WTC11 (cell line): Measurements from ENCODE around the gene EVI5L. TPM values are rescaled to one million over a fixed set of nuclear protein-coding genes. Genes with fewer than 3 reads are reported as not detected.

Experiments
- ATAC-seq: fragments of 200-7000 bp; cut with Tn5 transposase; 2 replicates; pipeline ENCODE4 v1.10.0; 2021; ENCODE audit warnings: mild to moderate bottlenecking, moderate library complexity
- CTCF ChIA-PET: fragments of 300-600 bp; sonication (Branson Sonifier 250); formaldehyde crosslinking; loops from one replicate; lab custom pipeline; 2021; ENCODE audit warnings: antibody characterized with exemption; lab: Charles Lee
- POLR2A ChIA-PET: fragments of 350-600 bp; sonication (Branson Sonifier 250); formaldehyde crosslinking; loops from one replicate; lab custom pipeline; 2021; ENCODE audit warnings: antibody characterized with exemption; lab: Charles Lee
- DNase-seq: peaks from one replicate; pipeline ENCODE4 v3.0.0; 2021; ENCODE audit warnings: low spot score
- H3K27ac Mint-ChIP-seq: 2 replicates; pipeline ENCODE4 v1.8.0; 2021; ENCODE audit warnings: mixed read lengths
- H3K27me3 Mint-ChIP-seq: 2 replicates; pipeline ENCODE4 v1.8.0; 2021; ENCODE audit warnings: low read depth, mild to moderate bottlenecking, moderate library complexity, mixed read lengths
- H3K36me3 Mint-ChIP-seq: 2 replicates; pipeline ENCODE4 v1.8.0; 2021; ENCODE audit warnings: mixed read lengths
- H3K4me1 Mint-ChIP-seq: 2 replicates; pipeline ENCODE4 v1.8.0; 2022; ENCODE audit warnings: mixed read lengths
- H3K4me3 Mint-ChIP-seq: 2 replicates; pipeline ENCODE4 v1.8.0; 2021; ENCODE audit warnings: mild to moderate bottlenecking, moderate library complexity, mixed read lengths
- H3K9me3 Mint-ChIP-seq: 2 replicates; pipeline ENCODE4 v1.8.0; 2021; ENCODE audit warnings: mixed read lengths
- CREB1 ChIP-seq: sonication (generic); formaldehyde crosslinking; IDR thresholded peaks from 2 replicates; pipeline ENCODE4 v1.8.0; 2023; ENCODE audit warnings: mild to moderate bottlenecking, missing genetic modification reagents
- CREM ChIP-seq: sonication (generic); formaldehyde crosslinking; IDR thresholded peaks from 2 replicates; pipeline ENCODE4 v1.8.1; 2022; ENCODE audit warnings: mild to moderate bottlenecking, missing genetic modification reagents, moderate library complexity
- ELF4 ChIP-seq: sonication (generic); formaldehyde crosslinking; IDR thresholded peaks from 2 replicates; pipeline ENCODE4 v1.8.1; 2022; ENCODE audit warnings: low read depth, mild to moderate bottlenecking, moderate library complexity, missing genetic modification reagents
- ERG ChIP-seq: fragments of 250-450 bp; sonication (Bioruptor Pico); IDR thresholded peaks from 2 replicates; pipeline ENCODE4 v1.8.0; 2021; ENCODE audit warnings: mild to moderate bottlenecking
- HMGXB4 ChIP-seq: sonication (generic); formaldehyde crosslinking; IDR thresholded peaks from 2 replicates; pipeline ENCODE4 v1.8.1; 2023; ENCODE audit warnings: mild to moderate bottlenecking, moderate library complexity, missing genetic modification reagents
- JAZF1 ChIP-seq: fragments of 250-450 bp; sonication (Bioruptor Pico); IDR thresholded peaks from 2 replicates; pipeline ENCODE4 v1.9.0; 2021; ENCODE audit warnings: moderate library complexity, mild to moderate bottlenecking, inconsistent platforms
- MYBL2 ChIP-seq: sonication (generic); formaldehyde crosslinking; IDR thresholded peaks from 2 replicates; pipeline ENCODE4 v1.8.1; 2023; ENCODE audit warnings: mild to moderate bottlenecking, moderate library complexity, missing genetic modification reagents
- RELA ChIP-seq: sonication (generic); formaldehyde crosslinking; IDR thresholded peaks from 2 replicates; pipeline ENCODE4 v1.8.1; 2022; ENCODE audit warnings: missing genetic modification reagents, mild to moderate bottlenecking, borderline replicate concordance
- SP1 ChIP-seq: sonication (generic); formaldehyde crosslinking; conservative IDR thresholded peaks from 2 replicates; pipeline ENCODE4 v1.8.1; 2022; ENCODE audit warnings: missing genetic modification reagents
- TEAD4 ChIP-seq: sonication (generic); formaldehyde crosslinking; IDR thresholded peaks from 2 replicates; pipeline ENCODE4 v1.8.0; 2022; ENCODE audit warnings: mild to moderate bottlenecking, missing genetic modification reagents
- ZBTB21 ChIP-seq: sonication (generic); formaldehyde crosslinking; IDR thresholded peaks from 2 replicates; pipeline ENCODE4 v1.8.1; 2023; ENCODE audit warnings: mild to moderate bottlenecking, missing genetic modification reagents, borderline replicate concordance
- ZNF232 ChIP-seq: sonication (generic); formaldehyde crosslinking; IDR thresholded peaks from 2 replicates; pipeline ENCODE4 v1.8.0; 2022; ENCODE audit warnings: mild to moderate bottlenecking, missing genetic modification reagents
- ZNF317 ChIP-seq: sonication (generic); formaldehyde crosslinking; IDR thresholded peaks from 2 replicates; pipeline ENCODE4 v1.8.1; 2023; ENCODE audit warnings: low read depth, mild to moderate bottlenecking, moderate library complexity, missing genetic modification reagents, borderline replicate concordance
- ZNF396 ChIP-seq: fragments of 250-450 bp; sonication (Bioruptor Pico); IDR thresholded peaks from 2 replicates; pipeline ENCODE4 v1.8.0; 2021; ENCODE audit warnings: mild to moderate bottlenecking, moderate library complexity, borderline replicate concordance
- ZSCAN18 ChIP-seq: fragments of 250-450 bp; sonication (Bioruptor Pico); IDR thresholded peaks from 2 replicates; pipeline ENCODE4 v2.1.2; 2022; ENCODE audit warnings: mild to moderate bottlenecking, moderate library complexity
- total RNA-seq: library from RNA; stranded (reverse); gene quantifications from 3 replicates; pipeline ENCODE4 v1.2.3, GENCODE V29; 2021
- TF ChIP-seq, protein P1 (sequence below): sonication (generic); formaldehyde crosslinking; IDR thresholded peaks from 2 replicates; pipeline ENCODE4 v1.8.0; 2022; ENCODE audit warnings: mild to moderate bottlenecking, missing genetic modification reagents
- TF ChIP-seq, protein P2 (sequence below): fragments of 250-450 bp; sonication (Bioruptor Pico); IDR thresholded peaks from 2 replicates; pipeline ENCODE4 v1.9.0; 2021; ENCODE audit warnings: moderate library complexity, mild to moderate bottlenecking, inconsistent platforms, borderline replicate concordance
- TF ChIP-seq, protein P3 (sequence below): sonication (generic); formaldehyde crosslinking; IDR thresholded peaks from 2 replicates; pipeline ENCODE4 v1.8.1; 2023; ENCODE audit warnings: mild to moderate bottlenecking, missing genetic modification reagents, borderline replicate concordance
- TF ChIP-seq, protein P4 (sequence below): sonication (generic); formaldehyde crosslinking; IDR thresholded peaks from 2 replicates; pipeline ENCODE4 v1.8.1; 2022; ENCODE audit warnings: low read depth, missing genetic modification reagents, borderline replicate concordance

Gene EVI5L
- total RNA-seq, 1 experiment from 2014 or later: 10.5 TPM

- H3K4me3 Mint-ChIP-seq: no peak overlapping the region
- peaks cover 11% of the 10 kb centered on the region for H3K36me3 Mint-ChIP-seq
- H3K27ac Mint-ChIP-seq: no peak overlapping the region
- no peak for TF ChIP-seq ZBTB21 (CRISPR knock-in tag)
- TF ChIP-seq CREB1: no peak
- TF ChIP-seq HMGXB4 (CRISPR knock-in tag): no peak
- no peak for TF ChIP-seq ELF4 (CRISPR knock-in tag)
- TF ChIP-seq JAZF1 (CRISPR knock-in tag): no peak
- TF ChIP-seq, protein P1, sequence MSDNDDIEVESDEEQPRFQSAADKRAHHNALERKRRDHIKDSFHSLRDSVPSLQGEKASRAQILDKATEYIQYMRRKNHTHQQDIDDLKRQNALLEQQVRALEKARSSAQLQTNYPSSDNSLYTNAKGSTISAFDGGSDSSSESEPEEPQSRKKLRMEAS (CRISPR knock-in tag): no peak
- no peak for TF ChIP-seq ZNF396
- TF ChIP-seq, protein P2, sequence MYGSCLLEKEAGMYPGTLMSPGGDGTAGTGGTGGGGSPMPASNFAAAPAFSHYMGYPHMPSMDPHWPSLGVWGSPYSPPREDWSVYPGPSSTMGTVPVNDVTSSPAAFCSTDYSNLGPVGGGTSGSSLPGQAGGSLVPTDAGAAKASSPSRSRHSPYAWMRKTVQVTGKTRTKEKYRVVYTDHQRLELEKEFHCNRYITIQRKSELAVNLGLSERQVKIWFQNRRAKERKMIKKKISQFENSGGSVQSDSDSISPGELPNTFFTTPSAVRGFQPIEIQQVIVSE (CRISPR knock-in tag): no peak
- no peak for TF ChIP-seq CREM
- TF ChIP-seq, protein P3, sequence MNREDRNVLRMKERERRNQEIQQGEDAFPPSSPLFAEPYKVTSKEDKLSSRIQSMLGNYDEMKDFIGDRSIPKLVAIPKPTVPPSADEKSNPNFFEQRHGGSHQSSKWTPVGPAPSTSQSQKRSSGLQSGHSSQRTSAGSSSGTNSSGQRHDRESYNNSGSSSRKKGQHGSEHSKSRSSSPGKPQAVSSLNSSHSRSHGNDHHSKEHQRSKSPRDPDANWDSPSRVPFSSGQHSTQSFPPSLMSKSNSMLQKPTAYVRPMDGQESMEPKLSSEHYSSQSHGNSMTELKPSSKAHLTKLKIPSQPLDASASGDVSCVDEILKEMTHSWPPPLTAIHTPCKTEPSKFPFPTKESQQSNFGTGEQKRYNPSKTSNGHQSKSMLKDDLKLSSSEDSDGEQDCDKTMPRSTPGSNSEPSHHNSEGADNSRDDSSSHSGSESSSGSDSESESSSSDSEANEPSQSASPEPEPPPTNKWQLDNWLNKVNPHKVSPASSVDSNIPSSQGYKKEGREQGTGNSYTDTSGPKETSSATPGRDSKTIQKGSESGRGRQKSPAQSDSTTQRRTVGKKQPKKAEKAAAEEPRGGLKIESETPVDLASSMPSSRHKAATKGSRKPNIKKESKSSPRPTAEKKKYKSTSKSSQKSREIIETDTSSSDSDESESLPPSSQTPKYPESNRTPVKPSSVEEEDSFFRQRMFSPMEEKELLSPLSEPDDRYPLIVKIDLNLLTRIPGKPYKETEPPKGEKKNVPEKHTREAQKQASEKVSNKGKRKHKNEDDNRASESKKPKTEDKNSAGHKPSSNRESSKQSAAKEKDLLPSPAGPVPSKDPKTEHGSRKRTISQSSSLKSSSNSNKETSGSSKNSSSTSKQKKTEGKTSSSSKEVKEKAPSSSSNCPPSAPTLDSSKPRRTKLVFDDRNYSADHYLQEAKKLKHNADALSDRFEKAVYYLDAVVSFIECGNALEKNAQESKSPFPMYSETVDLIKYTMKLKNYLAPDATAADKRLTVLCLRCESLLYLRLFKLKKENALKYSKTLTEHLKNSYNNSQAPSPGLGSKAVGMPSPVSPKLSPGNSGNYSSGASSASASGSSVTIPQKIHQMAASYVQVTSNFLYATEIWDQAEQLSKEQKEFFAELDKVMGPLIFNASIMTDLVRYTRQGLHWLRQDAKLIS: no peak
- TF ChIP-seq, all 79 proteins: peak for 0
- CTCF ChIA-PET: interaction anchor here (1.0 to 5.1 kb wide), 7 partner anchors 9 to 229 kb away, joined by 3 to 70 read pairs (median 8); partner anchors contain the start of genes SNAPC2 and TRAPPC5
- DNase-seq: no peak
- ATAC-seq: no peak
- Mint-ChIP-seq H3K4me1 (peaks cover 10% of the 10 kb centered on the region), H3K9me3 (no peaks in the 10 kb centered on the region), H3K27me3 (peaks cover 5% of the 10 kb centered on the region)
- POLR2A ChIA-PET: no interaction called here
Observed at GRCh38 chr19:7909471-7910067, 79.6 kb downstream of the EVI5L start.

GRCh38 chr19:7910321-7911161 is 80.5 kb downstream of the EVI5L start:
- peaks cover 11% of the 10 kb centered on the region for H3K36me3 Mint-ChIP-seq
- ChIA-PET CTCF (interaction anchor here (1.1 to 1.4 kb wide), 2 partner anchors 49 to 52 kb away, joined by 3 read pairs; no protein-coding TSS in a partner anchor), POLR2A (no interaction called here)
- H3K4me3 Mint-ChIP-seq: no peak overlapping the region
- DNase-seq (no peak), ATAC-seq (no peak)
- peaks cover 4% of the 10 kb centered on the region for H3K4me1 Mint-ChIP-seq
- no peaks in the 10 kb centered on the region for H3K9me3 Mint-ChIP-seq
- no peak overlapping the region for H3K27ac Mint-ChIP-seq
- peaks cover 14% of the 10 kb centered on the region for H3K27me3 Mint-ChIP-seq
- TF ChIP-seq, protein P4, sequence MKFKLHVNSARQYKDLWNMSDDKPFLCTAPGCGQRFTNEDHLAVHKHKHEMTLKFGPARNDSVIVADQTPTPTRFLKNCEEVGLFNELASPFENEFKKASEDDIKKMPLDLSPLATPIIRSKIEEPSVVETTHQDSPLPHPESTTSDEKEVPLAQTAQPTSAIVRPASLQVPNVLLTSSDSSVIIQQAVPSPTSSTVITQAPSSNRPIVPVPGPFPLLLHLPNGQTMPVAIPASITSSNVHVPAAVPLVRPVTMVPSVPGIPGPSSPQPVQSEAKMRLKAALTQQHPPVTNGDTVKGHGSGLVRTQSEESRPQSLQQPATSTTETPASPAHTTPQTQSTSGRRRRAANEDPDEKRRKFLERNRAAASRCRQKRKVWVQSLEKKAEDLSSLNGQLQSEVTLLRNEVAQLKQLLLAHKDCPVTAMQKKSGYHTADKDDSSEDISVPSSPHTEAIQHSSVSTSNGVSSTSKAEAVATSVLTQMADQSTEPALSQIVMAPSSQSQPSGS: no peak
- TF ChIP-seq ZSCAN18 (CRISPR knock-in tag) (no peak), ZNF232 (CRISPR knock-in tag) (no peak), TEAD4 (CRISPR knock-in tag) (no peak), ZNF317 (CRISPR knock-in tag) (no peak), RELA (CRISPR knock-in tag) (no peak), MYBL2 (CRISPR knock-in tag) (no peak), SP1 (CRISPR knock-in tag) (no peak), ERG (no peak)
